ENCODE measurements around the gene RNF223. TPM values are rescaled to one million over a fixed set of nuclear protein-coding genes. Genes with fewer than 3 reads are reported as not detected.
"Not testable (repeated sequence)": the region's sequence is repeated elsewhere in the genome, so short reads cannot be mapped to it uniquely, and the experiment has no call there.

RNF223 gene
- total RNA-seq, 1 experiment from 2014 or later, result not detected

DNA sequence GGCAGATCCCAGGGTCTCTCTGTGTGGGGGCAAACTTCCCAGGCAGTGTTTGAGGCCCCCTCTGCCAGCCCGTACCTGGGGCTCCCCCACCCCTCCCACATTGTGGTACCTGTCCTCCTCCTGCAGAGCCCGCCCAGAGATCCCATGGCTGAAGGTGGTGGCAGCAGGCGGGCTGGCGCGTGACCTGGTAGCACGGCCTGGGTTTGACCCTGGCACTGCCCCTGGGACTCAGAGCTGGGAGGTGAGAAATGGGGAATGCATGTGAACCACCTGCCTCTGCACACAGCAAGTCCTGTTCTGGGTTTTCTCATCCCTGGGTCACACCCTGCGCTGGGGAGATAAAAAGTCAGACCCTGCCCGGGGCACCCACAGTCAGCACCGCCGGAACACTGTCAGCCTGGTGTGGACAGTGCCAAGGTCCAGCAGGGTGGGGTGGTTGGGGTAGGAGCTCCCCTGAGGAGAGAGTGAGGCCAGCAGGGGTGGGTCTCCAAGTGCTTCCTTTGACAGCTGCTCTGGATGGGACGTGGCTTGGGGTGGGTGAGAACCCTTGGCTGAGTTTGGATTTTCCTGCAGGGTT is 42.4 kb downstream of the RNF223 start (continued):
- TF ChIP-seq ARID4B (CRISPR knock-in tag; IDR thresholded peaks at IDR 0.05; ENCODE audit: borderline replicate concordance), result no peak

GRCh38 chr1:1030867-1031658 is 43.0 kb downstream of the RNF223 start:
- H3K9me3 Mint-ChIP-seq; DNase-seq (ENCODE audit: low spot score); POLR2A ChIA-PET; H3K36me3 Mint-ChIP-seq; H3K4me3 Mint-ChIP-seq; H3K27ac Mint-ChIP-seq; ATAC-seq: not testable (repeated sequence)
- Mint-ChIP-seq H3K4me1 (peaks cover 11% of the 10 kb centered on the region), H3K27me3 (ENCODE audit: low read depth) (peaks cover 16% of the 10 kb centered on the region)
- CTCF ChIA-PET, result interaction anchor here (0.5 to 4.3 kb wide), 7 partner anchors 10 to 317 kb away, joined by 3 to 57 read pairs (median 18); partner anchors contain the start of genes AGRN and ISG15

DNA sequence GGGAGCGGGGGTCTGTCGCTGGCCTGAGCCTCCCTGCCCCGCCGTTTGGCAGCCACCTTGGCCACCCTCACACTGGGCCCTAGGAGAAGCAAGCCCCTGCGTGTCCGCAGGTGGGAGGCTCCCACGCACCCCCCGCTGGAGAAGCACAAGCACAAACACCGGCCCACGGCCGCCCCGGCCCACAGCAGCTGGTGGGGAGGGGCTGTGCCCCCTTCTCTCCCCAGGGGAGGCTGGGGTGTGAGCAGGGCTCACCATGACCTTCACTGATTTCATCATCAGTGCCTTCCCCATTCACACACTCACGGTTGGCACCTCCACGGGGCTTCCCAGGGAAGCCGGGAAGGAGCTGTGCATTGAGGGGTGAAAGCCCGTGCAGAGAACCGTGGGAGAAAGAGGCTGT is 46.3 kb downstream of the RNF223 start:
- H3K4me1 Mint-ChIP-seq, result peaks cover 29% of the 10 kb centered on the region
- no peaks in the 10 kb centered on the region for H3K9me3 Mint-ChIP-seq
- no peaks in the 10 kb centered on the region for H3K36me3 Mint-ChIP-seq
- POLR2A ChIA-PET, result no interaction called here
- no peak overlapping the region for H3K4me3 Mint-ChIP-seq
- peaks cover 6% of the 10 kb centered on the region; the same call in 1 of the 2 replicates for H3K27me3 Mint-ChIP-seq (ENCODE audit: low read depth)
- no peak for TF ChIP-seq RELA (CRISPR knock-in tag; IDR thresholded peaks at IDR 0.05; ENCODE audit: borderline replicate concordance)
- CTCF ChIA-PET, result interaction anchor here (0.9 kb wide), 1 partner anchor 44 kb away, joined by 6 read pairs; no protein-coding TSS in a partner anchor
- DNase-seq (ENCODE audit: low spot score) (no peak), ATAC-seq (no peak)
- H3K27ac Mint-ChIP-seq, result no peak overlapping the region

DNA sequence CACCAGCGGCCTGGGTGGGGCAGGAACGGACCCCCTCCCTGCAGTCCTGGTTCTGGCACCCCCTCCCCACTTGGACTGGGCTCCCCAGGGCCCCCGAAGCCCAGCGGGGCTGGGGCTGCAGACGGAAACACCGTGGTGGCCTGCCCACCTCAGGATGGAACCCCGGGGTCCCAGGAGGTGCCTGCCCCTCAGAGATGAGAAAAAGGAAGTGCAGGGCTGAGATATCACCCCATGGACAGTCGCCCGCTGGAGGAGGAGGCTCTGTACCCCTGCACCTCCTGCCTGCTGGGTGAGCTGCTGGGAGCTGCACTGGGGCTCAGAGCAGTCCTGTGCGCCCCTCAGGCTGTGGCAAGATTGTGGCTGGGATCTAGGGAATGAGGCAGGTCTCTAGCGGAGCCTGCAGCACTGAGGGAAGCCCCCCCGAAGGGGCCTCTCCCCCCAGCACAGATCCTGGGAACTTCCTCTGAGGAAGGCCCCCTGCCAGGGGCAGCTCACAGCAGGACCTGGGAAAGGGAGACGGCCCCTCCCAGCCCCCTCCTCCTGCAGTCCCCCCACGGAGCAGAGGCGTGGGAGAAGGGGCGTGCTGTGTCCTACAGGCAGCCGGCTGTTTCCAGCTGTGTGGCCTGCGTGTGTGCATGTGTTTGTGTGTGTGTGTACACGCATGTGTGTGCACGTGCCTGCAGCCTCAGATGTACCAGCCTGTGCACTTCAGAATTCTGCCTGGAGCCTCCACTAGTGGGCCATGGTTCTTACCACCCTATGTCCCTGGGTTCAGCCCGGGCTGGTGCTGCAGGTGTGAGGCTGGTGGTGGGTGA is 47.3 kb downstream of the RNF223 start:
- Mint-ChIP-seq H3K9me3 (no peaks in the 10 kb centered on the region), H3K4me3 (no peak overlapping the region)
- CTCF ChIA-PET, result no interaction called here
- TF ChIP-seq, protein P1, sequence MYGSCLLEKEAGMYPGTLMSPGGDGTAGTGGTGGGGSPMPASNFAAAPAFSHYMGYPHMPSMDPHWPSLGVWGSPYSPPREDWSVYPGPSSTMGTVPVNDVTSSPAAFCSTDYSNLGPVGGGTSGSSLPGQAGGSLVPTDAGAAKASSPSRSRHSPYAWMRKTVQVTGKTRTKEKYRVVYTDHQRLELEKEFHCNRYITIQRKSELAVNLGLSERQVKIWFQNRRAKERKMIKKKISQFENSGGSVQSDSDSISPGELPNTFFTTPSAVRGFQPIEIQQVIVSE (CRISPR knock-in tag; IDR thresholded peaks at IDR 0.05; ENCODE audit: borderline replicate concordance), result no peak
- TF ChIP-seq, protein P2, sequence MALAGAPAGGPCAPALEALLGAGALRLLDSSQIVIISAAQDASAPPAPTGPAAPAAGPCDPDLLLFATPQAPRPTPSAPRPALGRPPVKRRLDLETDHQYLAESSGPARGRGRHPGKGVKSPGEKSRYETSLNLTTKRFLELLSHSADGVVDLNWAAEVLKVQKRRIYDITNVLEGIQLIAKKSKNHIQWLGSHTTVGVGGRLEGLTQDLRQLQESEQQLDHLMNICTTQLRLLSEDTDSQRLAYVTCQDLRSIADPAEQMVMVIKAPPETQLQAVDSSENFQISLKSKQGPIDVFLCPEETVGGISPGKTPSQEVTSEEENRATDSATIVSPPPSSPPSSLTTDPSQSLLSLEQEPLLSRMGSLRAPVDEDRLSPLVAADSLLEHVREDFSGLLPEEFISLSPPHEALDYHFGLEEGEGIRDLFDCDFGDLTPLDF (CRISPR knock-in tag; IDR thresholded peaks at IDR 0.05), result no peak
- TF ChIP-seq CREB1 (CRISPR knock-in tag; IDR thresholded peaks at IDR 0.05), result no peak
- no peak for TF ChIP-seq ESRRA (CRISPR knock-in tag; IDR thresholded peaks at IDR 0.05; ENCODE audit: borderline replicate concordance)
- TF ChIP-seq TEAD4 (CRISPR knock-in tag; IDR thresholded peaks at IDR 0.05), result no peak
- TF ChIP-seq SMAD3 (CRISPR knock-in tag; IDR thresholded peaks at IDR 0.05; ENCODE audit: borderline replicate concordance), result no peak
- TF ChIP-seq, protein P3, sequence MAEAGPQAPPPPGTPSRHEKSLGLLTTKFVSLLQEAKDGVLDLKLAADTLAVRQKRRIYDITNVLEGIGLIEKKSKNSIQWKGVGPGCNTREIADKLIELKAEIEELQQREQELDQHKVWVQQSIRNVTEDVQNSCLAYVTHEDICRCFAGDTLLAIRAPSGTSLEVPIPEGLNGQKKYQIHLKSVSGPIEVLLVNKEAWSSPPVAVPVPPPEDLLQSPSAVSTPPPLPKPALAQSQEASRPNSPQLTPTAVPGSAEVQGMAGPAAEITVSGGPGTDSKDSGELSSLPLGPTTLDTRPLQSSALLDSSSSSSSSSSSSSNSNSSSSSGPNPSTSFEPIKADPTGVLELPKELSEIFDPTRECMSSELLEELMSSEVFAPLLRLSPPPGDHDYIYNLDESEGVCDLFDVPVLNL (CRISPR knock-in tag; IDR thresholded peaks at IDR 0.05; ENCODE audit: borderline replicate concordance, low read depth), result no peak
- no peak for TF ChIP-seq JUN (CRISPR knock-in tag; IDR thresholded peaks at IDR 0.05)
- no peak for TF ChIP-seq SMAD4 (CRISPR knock-in tag; IDR thresholded peaks at IDR 0.05)
- TF ChIP-seq ZMAT4 (CRISPR knock-in tag; IDR thresholded peaks at IDR 0.05), result no peak
- TF ChIP-seq ZNF532 (CRISPR knock-in tag; IDR thresholded peaks at IDR 0.05; ENCODE audit: borderline replicate concordance), result no peak

More for the DNA sequence above, 47.3 kb downstream of the RNF223 start:
- POLR2A ChIA-PET, result interaction anchor here (1.0 to 3.6 kb wide), 2 partner anchors 12 to 14 kb away, joined by 5 to 15 read pairs; no protein-coding TSS in a partner anchor
- H3K36me3 Mint-ChIP-seq, result no peaks in the 10 kb centered on the region
- ATAC-seq, result no peak
- H3K27ac Mint-ChIP-seq, result no peak overlapping the region; the same call in 1 of the 2 replicates
- peaks cover 30% of the 10 kb centered on the region for H3K4me1 Mint-ChIP-seq
- no peaks in the 10 kb centered on the region; the same call in 1 of the 2 replicates for H3K27me3 Mint-ChIP-seq (ENCODE audit: low read depth)
- DNase-seq (ENCODE audit: low spot score), result no peak
